Nephron progenitor cell (in vitro differentiated cells): Measurements from ENCODE around the gene TCF7L2.

Source experiments
- DNase-seq: peaks from one replicate; pipeline ENCODE4 v3.0.0; 2021
- H3K27ac Mint-ChIP-seq: 2 replicates; pipeline ENCODE4 v1.8.0; 2021; ENCODE audit warnings: mild to moderate bottlenecking, moderate library complexity, mixed read lengths
- H3K27me3 Mint-ChIP-seq: 2 replicates; pipeline ENCODE4 v1.8.0; 2021; ENCODE audit warnings: mild to moderate bottlenecking, low read depth, mixed read lengths; ENCODE audit not compliant: poor library complexity
- H3K36me3 Mint-ChIP-seq: 2 replicates; pipeline ENCODE4 v1.8.0; 2021; ENCODE audit warnings: low read depth, mixed read lengths
- H3K4me1 Mint-ChIP-seq: 2 replicates; pipeline ENCODE4 v1.8.0; 2021; ENCODE audit warnings: mixed read lengths
- H3K4me3 Mint-ChIP-seq: 2 replicates; pipeline ENCODE4 v1.8.0; 2021; ENCODE audit warnings: mild to moderate bottlenecking, moderate library complexity, mixed read lengths
- H3K9me3 Mint-ChIP-seq: 2 replicates; pipeline ENCODE4 v1.8.0; 2021; ENCODE audit warnings: mild to moderate bottlenecking, moderate library complexity, mixed read lengths
- TF ChIP-seq, protein P1 (sequence below): fragments of 200-600 bp; sonication (generic); IDR thresholded peaks from 2 replicates; pipeline ENCODE4 v1.5.0; 2021; ENCODE audit warnings: antibody characterized with exemption

Gene TCF7L2

DNA sequence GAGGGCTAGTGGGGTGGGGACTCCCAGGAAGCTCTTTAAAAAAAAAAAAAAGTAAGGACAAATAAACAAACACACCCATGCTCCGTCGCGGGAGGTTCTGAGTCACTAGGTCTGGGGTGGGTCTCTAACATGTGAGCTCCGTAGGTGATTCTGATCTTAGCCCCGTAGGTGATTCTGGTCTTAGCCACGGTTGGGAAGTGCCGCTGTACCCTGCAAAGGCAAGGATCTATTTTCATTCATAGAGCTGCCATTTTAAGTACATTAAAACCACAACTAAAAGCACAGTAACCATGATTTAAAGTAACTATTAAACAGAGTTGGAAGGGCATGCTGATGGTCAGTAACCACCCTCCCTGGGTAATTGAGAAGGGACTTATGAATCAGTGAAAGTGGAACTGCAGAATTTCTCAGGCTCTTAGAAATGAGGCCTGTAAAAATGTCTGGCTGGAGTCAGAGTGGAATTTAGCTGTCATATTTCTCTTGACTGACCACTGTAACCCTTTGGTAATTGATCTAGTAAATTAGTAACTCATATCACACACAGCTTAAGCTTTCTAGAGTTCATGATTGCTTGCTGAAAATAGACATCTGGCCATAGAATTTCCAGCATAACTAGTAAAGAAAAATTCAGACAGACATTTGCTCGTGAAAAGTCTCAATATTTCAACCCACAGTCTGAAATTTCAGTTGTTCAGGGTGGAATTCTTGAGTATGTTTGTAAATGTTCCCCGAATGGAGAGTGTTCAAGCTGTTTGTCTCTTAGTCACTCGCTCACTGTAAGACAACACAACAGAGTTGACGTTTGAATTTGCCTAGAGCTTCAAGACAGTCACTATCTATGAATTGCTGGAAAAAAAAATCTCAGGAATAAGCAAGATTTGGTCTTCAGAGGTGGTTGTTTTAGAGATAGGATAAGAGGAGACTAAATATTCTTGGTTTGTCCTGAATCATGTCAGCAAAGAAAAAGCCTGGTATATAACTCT, 34.2 kb upstream of the TCF7L2 start:
- no peak overlapping the region for H3K4me3 Mint-ChIP-seq
- no peak for DNase-seq
- H3K4me1 Mint-ChIP-seq: peaks cover 46% of the 10 kb centered on the region
- TF ChIP-seq, protein P1, sequence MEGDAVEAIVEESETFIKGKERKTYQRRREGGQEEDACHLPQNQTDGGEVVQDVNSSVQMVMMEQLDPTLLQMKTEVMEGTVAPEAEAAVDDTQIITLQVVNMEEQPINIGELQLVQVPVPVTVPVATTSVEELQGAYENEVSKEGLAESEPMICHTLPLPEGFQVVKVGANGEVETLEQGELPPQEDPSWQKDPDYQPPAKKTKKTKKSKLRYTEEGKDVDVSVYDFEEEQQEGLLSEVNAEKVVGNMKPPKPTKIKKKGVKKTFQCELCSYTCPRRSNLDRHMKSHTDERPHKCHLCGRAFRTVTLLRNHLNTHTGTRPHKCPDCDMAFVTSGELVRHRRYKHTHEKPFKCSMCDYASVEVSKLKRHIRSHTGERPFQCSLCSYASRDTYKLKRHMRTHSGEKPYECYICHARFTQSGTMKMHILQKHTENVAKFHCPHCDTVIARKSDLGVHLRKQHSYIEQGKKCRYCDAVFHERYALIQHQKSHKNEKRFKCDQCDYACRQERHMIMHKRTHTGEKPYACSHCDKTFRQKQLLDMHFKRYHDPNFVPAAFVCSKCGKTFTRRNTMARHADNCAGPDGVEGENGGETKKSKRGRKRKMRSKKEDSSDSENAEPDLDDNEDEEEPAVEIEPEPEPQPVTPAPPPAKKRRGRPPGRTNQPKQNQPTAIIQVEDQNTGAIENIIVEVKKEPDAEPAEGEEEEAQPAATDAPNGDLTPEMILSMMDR: no peak
- peak overlapping the region; percentile 73 for H3K27ac Mint-ChIP-seq
- no peaks in the 10 kb centered on the region for H3K36me3 Mint-ChIP-seq
- peaks cover 31% of the 10 kb centered on the region for H3K27me3 Mint-ChIP-seq
- H3K9me3 Mint-ChIP-seq: no peaks in the 10 kb centered on the region

DNA sequence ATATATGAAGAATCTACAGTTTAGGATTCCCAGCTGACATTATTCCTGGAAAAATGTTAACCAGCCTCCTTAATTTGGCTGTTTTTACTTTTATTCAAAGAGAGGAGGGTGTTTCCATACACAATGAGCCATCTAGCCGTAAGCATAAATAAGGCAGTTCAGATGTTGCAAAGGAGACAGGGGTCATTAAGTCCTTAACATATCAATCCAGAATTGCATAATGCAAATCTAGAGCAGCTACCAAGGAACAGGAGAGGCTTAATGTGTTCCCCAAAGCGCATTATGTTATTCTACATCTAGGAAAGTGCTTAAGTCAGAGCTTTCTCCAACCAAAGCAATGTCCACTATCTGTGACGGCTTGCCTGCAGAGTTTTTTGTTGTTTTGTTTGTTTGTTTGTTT, 32.4 kb upstream of the TCF7L2 start:
- no peak for DNase-seq
- Mint-ChIP-seq H3K36me3 (no peaks in the 10 kb centered on the region), H3K9me3 (no peaks in the 10 kb centered on the region), H3K27me3 (peaks cover 28% of the 10 kb centered on the region), H3K4me1 (peaks cover 33% of the 10 kb centered on the region), H3K4me3 (no peak overlapping the region), H3K27ac (no peak overlapping the region)
- TF ChIP-seq, protein P1: no peak

DNA sequence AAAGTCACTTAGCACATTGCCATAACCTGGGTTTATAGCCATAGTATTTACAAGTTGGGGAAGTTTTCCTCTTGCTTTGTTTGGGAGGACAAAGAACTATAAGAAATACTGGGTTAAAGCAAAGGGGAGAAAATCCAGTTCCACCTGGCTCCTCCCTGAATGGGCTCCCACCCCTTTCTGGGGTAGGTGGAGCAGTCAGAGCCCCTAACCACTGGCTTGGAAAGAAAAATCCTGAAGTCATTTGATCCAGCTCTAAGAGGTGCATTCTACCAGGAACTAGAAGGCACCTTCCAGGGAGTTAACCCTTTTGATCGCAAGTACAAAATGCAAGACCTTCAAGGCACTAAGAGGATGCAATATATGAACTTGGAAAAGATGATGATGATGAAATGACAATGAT, 31.3 kb upstream of the TCF7L2 start:
- H3K4me3 Mint-ChIP-seq: no peak overlapping the region
- no peak overlapping the region for H3K27ac Mint-ChIP-seq
- no peaks in the 10 kb centered on the region for H3K36me3 Mint-ChIP-seq
- peaks cover 33% of the 10 kb centered on the region for H3K4me1 Mint-ChIP-seq
- H3K27me3 Mint-ChIP-seq: peaks cover 25% of the 10 kb centered on the region
- DNase-seq: no peak
- TF ChIP-seq, protein P1: no peak
- peaks cover 4% of the 10 kb centered on the region for H3K9me3 Mint-ChIP-seq

DNA sequence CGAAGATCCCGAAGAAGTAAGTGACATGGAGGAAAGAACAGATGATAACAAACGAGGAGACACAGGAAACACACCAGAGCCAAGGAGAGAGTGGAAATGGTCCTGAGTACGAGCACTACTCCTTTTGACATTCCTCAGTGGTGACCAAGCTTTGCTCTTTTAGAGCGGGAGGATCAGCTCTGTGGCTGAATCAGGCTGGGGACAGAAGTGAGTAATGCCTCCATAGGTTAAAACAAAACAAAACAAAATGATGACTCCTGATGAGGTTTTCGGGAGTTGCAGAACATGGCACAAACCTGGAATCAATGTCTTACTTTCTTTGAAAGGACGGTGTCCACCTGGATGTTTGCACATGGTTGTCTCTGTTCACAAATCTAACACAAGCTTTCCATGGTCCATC, 30.3 kb upstream of the TCF7L2 start:
- no peak overlapping the region for H3K4me3 Mint-ChIP-seq
- H3K36me3 Mint-ChIP-seq: no peaks in the 10 kb centered on the region
- peaks cover 4% of the 10 kb centered on the region for H3K9me3 Mint-ChIP-seq
- no peak overlapping the region for H3K27ac Mint-ChIP-seq
- H3K27me3 Mint-ChIP-seq: peaks cover 15% of the 10 kb centered on the region
- H3K4me1 Mint-ChIP-seq: peaks cover 33% of the 10 kb centered on the region
- TF ChIP-seq, protein P1: no peak
- DNase-seq: no peak

GRCh38 chr10:112926906-112927688, 22.9 kb upstream of the TCF7L2 start:
- H3K36me3 Mint-ChIP-seq: peaks cover 18% of the 10 kb centered on the region
- no peak for DNase-seq
- peaks cover 30% of the 10 kb centered on the region for H3K9me3 Mint-ChIP-seq
- no peaks in the 10 kb centered on the region for H3K4me1 Mint-ChIP-seq
- H3K27me3 Mint-ChIP-seq: no peaks in the 10 kb centered on the region
- H3K4me3 Mint-ChIP-seq: no peak overlapping the region
- H3K27ac Mint-ChIP-seq: peak overlapping the region; percentile 20
- TF ChIP-seq, protein P1: no peak
